Hematopoietic multipotent progenitor cell treated with erythropoietin and hydrocortisone succinate and interleukin-3 and kit ligand, for 15 days (in vitro differentiated cells): Measurements from ENCODE around the gene MPZL1.
A peak's percentile ranks its signal among the peaks of the same experiment; 100 is the strongest.

ENCODE experiments used
- DNase-seq: peaks from one replicate; pipeline ENCODE4 v3.0.0-alpha.2; 2015; ENCODE audit warnings: low spot score

Gene MPZL1

DNA sequence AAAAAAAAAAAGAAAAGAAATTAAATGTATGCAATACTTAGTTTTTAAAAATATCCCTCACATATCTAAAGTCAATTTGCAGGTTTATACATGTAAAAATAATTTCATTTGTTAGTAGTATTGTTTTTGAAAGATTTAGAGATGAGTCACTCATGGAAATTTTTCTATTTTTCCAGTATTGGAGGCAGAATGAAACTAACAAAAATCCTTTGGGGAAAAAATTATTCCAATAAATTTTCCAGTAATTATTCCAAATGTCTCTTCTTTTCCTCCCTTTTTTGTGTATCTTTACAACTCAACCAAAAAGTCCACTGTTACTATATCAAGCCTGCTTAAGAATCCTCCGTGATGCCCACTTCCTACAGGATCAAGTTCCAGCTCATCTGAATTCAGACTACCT lies 29.9 kb downstream of the MPZL1 start:
- no peak for DNase-seq

DNA sequence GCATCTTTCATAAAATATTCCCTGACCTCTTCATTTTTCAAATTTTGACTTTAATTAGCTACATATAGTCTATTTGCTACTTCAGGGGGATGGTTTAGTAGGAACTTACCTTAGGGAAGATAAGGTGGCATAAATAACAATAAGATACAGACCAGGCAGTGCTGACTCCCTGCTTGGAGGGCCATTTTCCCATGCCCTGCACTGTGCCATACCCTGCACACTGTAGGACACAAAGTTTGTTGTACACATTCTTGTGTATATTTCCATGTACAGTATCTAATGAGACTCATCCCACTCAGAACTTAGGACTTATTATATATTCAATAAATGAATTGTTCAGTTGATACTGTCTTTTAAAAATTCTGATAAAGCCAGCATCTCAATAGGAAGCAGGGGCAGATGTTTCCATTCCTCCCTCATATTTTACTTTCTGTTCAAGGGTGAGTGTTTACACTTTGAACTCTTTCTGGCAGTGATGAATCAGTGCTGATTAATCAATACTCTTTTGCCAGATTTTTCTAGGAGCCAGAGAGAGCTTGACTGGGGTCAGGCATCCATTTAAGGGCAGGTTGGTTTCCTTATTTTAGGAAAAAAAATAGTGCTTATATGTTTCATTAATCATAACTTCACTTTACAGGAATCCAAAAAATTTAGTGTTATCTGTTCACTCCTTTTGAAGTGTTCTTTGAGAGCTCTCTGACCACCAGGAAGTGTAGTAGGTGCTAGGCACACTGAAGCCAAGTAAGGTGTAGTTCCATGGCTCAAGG lies 30.6 kb downstream of the MPZL1 start:
- DNase-seq: no peak

DNA sequence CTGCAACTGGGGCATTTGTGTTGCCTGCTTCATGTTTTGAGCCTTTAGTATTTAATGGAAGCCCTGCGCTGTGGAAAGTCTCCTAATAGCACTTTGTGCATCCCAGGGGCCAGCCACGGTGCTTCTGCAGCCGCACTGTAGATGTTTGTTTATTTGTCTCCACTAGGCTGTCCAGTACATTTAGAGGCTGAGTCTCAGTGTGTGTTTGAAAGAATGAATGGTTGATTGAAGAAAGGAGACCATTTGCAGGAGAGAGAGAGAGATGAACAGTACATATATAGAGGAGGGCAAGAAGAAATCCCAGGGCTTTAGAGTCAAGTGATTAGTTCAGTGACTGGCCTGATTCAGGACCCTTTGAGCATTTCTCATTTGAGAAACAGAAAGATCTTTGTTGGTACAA lies 33.9 kb downstream of the MPZL1 start:
- no peak for DNase-seq

DNA sequence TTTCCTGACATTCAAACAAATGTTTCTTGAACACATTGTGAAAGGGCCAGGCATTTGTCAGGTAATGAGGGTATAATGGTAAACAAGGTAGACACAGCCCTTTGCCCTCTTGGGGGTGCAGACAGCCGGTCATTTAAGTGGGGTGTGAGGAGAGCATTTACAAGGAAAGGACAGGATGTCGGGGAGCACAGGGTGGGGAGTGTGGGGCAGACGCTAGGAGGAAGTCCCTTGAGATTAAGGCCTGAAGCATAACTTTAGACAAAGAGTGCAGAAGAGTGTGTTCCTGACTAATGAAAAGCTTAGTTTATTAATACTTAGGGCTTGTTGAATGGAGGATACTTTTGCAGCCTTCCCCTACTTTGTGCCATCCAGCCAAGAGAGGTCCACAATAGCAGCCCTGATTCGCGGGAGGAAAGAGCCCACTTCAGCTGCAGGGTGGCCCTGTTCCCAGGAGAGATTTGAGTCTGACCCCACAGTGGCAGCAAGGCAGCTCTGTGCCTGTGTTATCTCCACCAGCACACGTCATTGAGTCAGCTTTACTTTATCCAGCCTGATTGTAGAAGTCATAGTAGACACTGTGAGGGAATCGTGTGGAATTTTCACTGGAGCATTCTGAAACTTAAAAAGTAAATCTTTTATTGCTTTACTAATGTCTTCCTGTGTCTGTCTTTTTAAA lies 35.1 kb downstream of the MPZL1 start:
- DNase-seq: peak; percentile 18

DNA sequence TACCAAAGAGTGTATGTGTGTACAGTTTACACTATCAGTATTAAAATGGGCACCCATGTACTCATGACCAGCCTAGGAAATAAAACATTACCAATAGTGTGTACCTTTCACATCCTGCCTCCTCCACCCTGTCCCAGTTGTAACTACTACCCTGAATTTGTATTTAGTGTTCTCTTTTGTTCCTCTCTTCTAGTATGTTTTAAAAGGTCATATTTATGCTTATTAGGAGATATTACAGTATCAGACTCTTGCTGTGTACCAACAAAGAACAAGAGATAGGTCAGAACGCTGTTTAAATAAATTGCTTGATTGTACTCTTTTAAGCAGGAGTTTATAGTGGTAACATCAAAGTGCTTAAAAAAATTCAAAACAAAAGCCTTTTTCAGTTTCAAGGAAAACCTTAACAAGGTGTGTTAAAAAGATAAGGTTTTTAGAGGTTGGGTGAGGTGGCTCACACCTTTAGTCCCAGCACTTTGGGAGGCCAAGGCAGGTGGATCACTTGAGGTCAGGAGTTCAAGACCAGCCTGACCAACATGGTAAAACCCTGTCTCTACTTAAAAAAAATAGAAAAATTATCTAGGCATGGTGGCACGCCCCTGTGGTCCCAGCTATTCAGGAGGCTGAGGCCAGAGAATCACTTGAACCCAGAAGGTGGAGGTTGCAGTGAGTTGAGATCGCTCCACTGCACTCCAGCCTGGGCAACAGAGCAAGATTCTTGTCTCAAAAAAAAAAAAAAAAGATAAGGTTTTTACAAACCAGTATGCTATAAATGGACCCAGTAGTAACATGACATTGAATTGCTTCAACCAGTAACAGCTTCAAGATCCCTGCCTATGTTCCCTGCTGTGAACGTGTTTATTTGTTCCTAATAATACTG lies 35.9 kb downstream of the MPZL1 start:
- DNase-seq: no peak

DNA sequence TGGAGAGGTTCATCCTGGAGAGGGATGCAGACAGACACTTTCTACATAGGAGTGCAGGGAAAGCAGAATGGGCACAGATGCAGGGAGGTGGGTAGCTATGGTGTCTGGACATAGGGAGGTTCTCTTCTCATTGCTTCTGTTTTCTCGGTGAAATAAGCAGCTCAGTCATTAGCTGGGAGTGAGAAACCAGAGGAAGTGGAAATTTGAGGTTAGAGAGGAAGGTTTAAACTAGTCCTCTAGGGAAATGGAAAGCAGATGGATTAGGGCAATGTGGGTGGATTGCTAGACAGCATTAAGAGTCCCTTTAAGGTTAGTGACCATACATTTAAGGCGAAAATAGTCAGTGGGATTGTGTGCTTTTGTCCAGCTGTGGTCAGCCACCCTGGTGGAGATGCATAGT lies 39.6 kb downstream of the MPZL1 start:
- no peak for DNase-seq

DNA sequence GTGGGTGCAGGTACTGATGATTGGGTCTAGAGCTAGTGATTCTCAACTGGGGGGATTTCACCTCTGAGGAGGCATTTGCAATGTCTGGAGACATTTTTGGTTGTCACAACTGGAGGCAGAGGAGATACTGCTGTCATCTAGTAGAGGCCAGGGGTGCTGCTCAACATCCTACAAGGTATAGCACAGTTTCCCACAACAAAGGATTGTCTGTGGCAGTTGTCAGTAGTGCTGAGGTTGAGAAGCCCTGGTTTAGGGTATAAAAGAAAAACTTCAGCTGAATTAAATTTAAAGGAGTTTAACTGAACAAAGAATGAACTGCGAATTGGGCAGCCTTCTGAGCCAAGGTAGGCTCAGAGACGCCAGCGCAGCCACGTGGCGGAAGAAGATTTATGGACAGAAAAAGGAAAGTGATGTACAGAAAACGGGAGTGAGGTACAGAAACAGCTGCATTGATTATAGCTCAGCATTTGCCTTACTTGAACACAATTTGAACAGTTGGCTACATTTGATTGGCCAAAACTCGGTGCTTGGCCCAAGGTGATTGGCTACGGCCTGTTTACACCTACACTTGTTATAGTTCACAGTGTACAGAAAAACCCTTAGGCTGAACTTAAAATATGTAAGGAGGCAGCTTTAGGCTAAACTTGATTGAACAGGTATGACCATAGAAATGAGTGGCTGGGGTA lies 40.4 kb downstream of the MPZL1 start:
- DNase-seq: no peak

DNA sequence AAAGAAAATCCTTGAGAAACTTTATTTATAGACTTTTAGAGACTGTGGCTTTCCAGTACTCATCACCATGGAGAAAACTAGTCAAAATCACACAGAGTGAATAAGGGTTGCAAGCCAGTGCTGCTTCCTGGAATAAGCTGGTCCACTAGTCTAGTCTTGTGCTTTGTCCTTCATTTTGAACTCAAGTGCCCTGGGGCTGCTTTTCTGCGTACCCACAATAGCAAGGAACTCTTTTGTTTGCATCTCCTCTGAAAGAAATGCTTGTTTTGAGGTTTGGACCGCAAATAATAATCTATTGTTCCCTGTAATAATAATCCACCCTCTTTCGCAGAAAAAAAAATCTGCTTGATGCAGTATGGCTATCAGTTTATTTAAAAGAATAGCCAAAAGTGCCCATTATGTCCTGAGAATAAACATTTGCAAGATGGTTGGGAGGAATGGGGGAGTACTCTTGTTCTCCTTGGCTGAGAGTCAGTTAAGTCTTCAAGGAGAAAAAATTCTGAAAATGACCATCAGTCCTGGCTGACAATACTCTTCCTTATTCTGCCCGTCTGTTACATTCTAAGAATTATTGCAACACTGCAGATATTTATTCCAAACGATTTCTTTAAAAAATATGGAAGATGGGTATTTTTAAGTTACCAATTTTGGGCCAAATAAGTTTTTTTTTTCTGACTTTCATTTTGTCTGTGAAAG lies 41.9 kb downstream of the MPZL1 start:
- no peak for DNase-seq

DNA sequence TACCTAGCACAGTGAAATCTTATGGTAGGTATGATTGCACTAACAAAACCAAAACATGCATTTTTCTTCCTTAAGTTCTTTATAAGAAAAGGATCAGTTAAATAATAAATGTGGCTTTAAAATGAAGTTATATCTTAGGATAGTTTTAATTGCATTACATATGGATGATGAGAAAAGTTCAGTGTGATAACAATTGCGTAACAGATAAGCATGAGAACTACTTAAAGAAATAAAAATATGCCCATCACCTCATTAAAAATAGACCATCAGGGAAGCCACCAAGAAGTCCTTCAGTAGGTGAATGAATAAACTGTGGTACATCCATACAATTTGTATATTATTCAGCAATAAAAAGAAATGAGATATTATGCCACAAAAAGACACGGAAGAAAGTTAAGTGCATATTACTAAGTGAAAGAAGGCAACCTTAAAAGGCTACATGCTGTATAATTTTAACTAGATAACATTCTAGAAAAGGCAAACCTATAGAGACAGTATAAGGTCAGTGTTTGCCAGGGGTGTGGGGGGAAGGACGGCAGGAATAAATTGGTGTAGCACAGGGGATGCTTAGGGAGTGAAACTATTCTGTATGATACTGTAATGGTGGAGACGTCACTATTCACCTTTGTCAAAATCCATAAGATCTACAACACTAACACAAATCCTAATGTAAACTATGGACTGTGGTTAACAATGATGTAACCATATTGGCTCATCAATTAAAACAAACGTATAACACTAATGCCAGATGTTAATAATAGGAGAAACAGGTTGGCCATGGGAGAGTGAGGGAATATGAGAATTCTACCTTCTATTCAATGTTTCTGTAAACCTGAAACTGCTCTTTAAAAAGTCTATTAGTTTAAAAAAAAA lies 42.9 kb downstream of the MPZL1 start:
- no peak for DNase-seq

DNA sequence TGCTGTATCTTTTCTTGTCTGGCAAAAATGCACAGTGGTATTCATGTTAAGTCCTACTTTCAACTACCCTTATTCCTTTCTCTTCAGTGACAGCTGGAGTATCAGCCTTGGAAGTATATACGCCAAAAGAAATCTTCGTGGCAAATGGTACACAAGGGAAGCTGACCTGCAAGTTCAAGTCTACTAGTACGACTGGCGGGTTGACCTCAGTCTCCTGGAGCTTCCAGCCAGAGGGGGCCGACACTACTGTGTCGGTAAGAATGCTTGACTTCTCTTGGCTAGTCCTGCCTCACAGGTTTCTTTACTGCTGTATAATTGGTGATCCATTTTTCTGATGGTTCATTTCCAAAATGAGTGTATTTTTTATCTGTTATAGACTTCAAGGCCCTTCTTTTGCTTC lies 43.7 kb downstream of the MPZL1 start:
- DNase-seq: no peak

DNA sequence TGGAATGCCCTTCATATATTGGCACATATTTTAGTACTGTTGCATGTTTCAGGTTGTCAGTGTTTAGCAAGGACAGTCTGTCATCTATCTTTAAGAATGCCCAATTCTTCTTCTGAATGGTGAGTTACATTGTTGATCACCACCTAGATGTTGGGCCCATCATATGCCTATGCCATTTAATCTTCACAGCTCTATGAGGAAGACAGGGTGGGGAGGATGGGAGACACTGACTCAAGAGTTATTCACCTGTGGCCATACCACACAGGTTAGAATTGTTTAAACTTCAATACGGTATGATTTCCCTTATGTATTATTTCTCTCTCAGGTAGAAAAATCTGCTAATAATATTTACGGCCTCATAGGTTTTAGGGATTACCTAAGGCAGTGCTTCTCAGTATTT lies 44.8 kb downstream of the MPZL1 start:
- DNase-seq: no peak

DNA sequence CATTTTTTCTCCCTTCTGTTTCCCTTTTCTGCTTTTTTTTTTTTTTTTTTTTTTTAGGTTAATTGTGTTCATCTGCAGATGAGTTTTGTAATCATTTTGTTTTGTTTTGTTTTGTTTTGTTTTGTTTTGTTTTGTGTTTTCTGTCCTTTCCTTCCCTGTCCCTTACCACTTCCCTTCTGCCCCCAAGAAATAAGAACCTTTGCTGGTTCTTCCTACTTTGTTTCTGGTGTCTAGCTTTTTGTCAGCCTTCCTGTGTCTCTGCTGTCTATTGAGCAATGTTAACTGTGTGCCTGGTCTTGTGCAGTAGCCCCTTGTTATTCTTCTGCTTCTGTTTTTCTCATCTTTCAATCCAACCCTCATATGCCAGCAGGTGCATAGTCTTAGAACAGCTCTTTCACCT lies 46.0 kb downstream of the MPZL1 start:
- no peak for DNase-seq

DNA sequence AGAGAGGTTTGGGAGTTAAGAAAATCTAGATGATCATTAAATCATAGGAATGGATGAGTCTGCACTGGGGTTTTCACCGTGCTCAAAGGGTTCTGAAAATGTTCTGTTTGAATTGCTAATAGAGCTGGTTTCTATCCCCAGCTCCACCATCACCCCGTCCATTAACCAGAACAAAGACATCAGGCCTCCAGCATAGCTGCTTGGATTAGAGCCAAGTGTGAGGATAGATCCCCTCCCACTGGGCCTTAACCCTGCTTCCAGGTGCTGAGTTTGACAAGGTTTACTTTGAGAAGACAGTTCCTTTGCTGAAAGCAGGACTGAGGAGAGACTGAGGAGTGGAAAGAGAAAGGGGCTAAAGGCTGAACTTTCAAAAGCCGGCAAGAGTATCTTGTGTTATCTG lies 48.3 kb downstream of the MPZL1 start:
- DNase-seq: no peak

DNA sequence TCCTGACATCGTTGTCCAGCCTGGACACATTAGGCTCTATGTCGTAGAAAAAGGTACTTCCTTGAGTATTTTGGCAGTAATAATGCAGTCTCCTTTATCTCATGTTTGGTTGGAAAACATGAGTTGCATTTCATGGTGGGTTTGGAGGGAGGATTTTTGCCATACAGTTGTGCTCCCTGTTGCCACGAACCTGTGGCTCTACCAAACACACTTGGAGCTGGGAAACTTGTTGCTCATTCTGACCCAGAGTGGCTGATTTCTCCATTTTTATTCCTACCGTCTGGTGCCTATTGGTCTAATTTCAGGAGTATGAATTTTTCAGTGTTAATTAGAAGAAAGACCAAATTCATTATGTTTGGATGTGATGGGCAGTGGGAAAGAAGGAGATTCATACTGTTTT lies 50.7 kb downstream of the MPZL1 start:
- no peak for DNase-seq

DNA sequence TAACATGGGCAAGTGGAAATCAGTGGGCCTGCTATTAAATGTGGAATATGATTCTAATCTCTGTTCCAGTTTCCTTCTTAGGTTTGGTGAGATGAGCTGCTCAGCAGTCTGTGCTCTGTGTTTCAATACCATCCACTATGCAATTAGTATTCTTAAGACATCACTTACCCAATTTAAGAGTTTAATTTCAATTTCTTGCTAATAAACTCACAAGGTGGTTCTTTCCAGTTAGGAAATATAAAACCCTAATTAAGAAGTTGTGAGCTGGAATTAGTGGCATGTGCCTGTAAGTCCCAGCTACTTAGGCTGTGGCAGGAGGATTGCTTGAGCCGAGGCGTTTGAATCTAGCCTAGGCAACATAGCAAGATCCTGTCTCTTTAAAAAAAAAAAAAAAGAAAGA lies 51.7 kb downstream of the MPZL1 start:
- DNase-seq: no peak

DNA sequence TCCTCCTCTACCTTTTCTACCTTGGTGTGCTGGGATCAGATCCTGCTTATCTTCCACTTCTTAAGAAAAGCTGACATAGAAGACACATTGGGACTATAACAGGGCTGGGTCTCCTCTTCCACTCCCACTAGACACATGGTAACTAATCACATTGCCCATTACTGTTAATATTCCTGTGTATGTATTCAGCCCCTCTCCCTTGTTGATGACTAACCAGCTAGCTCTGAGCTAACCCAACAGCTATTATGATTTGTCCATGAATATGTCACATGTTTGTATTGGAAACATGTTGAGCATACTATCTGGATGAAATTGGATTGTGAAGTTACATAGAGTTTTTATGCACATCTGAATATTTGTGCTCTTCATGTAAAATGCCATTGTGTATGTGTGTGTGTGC lies 52.9 kb downstream of the MPZL1 start:
- no peak for DNase-seq

DNA sequence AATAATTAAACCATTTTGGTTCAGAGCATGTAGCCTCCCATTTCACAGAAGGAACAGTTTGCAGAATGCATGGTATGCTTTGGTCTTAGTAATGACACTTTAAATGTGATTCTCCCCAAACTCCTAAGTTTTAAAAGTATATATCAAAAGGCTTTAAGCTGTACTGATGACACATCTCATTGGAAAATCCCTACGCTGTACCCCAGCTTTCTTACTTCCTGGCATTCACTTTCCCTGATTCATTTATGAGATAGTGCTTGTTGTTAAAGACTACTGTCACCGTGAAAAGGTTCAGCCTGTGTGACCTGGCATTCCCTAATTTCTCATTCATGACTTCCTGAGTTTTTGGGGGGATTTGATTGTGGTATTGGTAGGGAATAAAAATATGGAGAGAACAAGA lies 53.4 kb downstream of the MPZL1 start:
- no peak for DNase-seq

DNA sequence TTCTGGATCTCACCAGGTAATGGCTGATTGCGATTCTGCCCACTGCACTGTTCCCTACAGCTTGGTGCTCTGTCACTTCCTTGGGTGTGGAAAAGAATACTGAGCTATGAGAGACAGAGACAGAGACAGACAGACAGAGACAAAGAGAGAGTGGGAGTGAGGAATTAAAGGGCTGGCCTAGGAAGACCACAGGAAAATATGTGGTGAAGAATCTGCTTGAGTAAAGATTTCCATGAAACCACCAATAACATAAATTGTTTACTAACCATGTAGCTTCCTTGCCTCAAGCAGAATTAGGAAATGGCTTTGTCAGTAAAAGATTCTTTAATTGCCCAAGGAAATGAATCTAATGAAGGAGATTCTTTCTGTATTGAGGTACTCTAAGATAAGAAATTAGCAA lies 54.4 kb downstream of the MPZL1 start:
- DNase-seq: no peak

DNA sequence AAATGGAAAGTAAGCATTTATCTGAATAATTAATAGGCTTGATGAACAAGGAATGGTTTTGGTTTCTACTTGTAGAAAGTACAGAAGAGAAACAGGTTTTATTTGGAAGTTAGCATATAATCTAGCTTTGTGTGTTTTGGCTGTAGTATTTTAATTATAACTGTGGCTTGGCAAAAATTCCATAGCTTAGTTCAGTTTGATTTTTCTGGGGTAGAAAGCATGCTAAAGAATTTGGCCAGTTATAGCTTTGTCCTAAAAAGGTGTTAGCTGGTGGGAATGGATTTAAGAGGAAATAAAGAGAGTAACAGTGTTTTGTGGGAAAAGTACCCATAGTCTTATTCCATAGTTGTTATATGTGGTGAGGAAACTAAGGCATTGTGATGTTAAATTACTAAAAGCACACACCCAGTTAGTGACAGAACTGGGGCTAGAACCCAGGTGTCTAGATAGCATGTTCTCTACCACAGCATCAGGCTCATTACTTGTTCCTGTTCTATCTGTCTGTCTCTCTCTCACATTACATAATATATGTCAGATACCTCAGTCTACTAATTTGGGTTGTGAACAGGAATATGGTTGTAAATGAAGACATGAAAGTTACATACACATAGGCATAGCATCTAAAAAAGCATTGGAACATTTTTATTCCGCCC lies 55.0 kb downstream of the MPZL1 start:
- no peak for DNase-seq

DNA sequence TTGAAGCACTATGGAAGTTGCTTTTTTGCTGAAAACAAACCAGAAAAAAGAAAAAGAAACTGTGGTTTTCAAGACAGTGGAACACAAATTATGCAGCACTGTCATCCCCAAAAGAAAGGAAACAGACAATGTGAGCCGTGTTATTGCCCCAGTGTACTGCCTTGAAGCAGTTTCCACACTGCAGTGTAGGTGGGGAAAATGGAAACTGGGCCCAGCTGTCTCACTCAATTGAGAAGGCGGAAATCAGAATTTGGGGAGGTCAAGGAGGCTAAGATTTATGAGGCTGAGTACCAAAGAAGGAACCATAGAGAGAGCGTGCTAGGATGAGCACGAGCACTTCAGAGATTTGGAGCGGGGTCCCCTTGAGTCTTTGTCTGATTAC lies 55.5 kb downstream of the MPZL1 start:
- DNase-seq: no peak
